Stimulated activated CD4-positive, alpha-beta T cell treated with anti-CD3 and anti-CD28 coated beads, Interleukin-4, amount 100 ng/mL, for 1 hour (primary cell): ENCODE data around the gene SMPD3.

Experiments used
- DNase-seq: peaks from one replicate; pipeline ENCODE4 v3.0.0-alpha.2; 2020

Gene SMPD3

DNA sequence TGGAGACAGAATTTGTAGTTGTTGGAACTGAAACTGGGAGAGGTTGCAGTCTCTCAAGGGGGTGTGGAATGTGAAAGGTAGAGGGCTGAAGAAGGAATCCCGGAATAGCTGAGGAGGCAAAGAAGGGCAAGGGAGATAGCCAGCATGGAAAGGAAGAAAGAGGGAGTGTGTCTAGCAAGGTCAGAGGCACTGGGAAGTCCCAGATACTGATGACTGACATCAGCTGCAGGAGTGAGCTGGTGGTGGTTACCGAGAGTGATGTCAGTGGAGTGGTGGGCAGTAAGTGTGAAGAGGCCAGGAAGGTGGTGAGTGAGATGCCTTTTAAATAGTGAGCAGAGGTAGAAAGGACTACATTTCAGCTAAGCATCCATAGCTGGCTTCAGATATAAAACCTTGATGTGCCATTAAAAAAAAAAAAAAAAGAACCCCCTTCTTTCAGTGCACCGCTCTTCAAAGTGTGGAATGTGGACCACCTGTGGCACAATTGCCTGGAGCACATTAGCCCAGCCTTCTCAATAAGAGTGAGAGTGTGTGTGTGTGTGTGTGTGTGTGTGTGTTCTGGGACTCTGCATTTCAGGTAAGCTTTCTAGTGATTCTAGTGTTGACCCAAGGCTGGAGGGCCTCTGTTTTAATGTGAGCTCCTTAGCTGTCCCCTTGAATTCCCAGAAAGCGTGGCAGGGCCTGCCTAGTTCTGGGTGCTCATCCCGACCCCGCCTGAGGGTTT is 129.0 kb downstream of the SMPD3 start:
- peak; percentile 22 for DNase-seq

DNA sequence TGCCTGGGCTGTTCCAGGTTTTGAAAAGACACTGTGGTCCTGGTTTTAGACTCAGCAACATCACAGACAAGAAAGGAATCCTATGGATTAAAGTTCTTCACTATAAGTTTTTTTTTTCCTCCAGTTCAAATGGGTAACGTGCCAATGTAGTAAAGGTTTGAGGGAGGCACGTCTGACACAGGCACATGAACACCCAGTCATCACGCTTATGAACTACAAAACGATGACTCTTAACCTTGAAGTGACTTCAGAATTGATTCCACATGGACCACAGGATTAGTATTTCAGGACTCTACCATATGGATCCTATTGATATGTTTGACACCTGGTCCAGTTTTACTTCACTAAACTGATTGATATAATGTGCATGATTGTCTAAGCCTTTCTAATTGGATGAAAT is 135.2 kb downstream of the SMPD3 start:
- no peak for DNase-seq

DNA sequence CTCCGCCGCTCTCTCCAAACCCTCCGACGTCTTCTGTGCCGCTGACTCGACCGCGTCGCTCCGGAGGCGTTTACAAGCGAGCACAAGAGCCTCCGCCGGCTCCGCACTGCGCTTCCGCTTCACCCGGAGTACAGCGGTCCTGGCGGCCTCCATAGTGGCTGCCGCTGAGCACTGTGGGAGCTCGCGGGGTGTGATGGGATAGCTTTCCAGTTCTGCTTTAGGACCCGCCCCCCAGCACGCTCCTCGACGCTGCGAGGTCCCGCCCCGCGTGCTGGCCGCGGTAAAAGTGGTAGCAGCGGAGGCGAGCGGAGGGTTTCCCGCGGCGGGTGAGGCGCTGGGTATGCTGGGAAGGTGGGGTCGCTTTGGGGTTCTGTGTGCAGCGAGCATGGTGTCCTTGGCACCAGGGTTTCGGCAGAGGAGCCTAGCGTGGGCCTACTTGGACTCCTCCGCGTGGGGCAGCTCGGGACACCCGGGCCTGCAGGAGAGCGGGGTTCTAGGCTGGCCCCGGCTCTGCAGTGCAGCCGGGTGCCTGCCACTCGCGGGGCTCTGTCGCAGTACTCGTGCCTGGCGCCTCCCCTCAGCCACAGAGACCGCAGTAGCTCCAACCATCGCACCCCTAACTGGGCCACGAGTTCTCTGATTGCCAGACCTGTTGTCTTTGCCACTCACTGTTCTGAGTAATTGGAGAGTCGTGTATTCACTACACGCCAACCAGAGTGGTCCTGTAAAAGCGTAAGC is 137.4 kb downstream of the SMPD3 start, which contains the start of the genes PRMT7 and SLC7A6OS:
Gene PRMT7, plus strand, starts transcription at position 246 of the 738 bp plus-strand sequence. CDS start 4,961 bp downstream, outside the sequence.
Gene SLC7A6OS, minus strand, starts transcription at position 173 of the 738 bp plus-strand sequence. Its CDS starts 20 bp downstream, at position 153.
- peak; percentile 92 for DNase-seq

DNA sequence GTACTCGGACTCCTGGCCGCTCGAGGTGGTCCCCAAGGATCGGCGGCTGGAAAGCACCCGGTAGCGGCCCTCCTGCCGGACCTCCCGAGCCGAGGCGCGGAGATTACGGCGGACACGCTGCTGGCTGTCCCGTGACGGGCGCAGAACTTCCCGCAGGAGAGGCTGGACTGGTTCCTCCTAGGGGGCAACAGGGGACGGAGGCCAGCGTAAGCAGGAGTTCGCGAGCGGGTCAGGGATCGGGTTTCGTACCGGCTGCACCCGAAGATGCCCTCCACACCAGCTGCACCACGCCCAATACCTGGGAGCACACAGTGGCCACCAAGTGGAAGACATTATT is 137.9 kb downstream of the SMPD3 start:
- DNase-seq: no peak

DNA sequence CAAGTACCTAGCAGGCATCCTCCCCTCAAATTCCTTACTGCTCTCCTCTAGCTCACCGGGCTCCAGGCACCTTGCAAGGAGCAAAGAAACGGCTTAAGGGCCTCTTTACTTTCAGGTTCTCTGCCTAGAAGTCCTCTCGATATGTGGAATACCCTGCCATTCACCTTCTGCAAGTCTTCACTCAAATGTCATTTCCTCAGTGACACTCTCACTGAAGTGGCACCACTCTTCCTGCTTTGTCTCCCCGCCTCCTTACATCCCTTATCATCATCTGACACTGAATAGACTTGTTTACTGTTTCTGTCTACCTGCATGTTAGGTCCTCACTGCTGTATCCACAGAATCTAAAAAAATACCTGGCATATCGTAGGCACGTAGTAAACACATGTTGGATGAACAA is 138.5 kb downstream of the SMPD3 start:
- no peak for DNase-seq
